HG02798 (cell line): ENCODE measurements around the gene MBNL2.
"Not testable (repeated sequence)": the region's sequence is repeated elsewhere in the genome, so short reads cannot be mapped to it uniquely, and the experiment has no call there.

Source experiments
- ATAC-seq: cut with Tn5 transposase; IDR thresholded peaks from one replicate; pipeline ENCODE4 v1.9.1; 2021; ENCODE audit warnings: mild to moderate bottlenecking; ENCODE audit not compliant: unreplicated experiment, poor library complexity

Gene MBNL2

GRCh38 chr13:97207252-97207651, 14.9 kb upstream of the MBNL2 start:
- not testable (repeated sequence) for ATAC-seq

GRCh38 chr13:97211300-97211699, 10.8 kb upstream of the MBNL2 start:
- no peak for ATAC-seq

DNA sequence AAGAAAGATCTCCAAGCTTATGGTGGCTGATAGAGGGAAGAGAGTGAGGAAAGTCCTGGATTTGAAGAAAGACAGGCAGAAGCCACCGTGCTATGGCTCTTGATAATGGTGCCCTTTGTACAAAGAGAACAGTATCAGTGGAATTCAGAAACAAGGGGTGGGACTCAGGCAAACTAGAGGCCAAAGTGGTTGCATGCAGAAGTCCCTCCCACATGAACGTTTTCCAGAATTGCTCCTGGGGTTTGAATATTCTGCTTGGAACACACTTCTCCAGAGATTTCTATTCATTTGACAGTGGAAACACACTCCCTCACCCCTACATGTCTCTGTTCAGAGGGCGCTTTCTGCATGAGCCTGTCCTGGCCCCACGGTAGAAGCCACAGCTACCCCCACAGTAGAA, 10.1 kb upstream of the MBNL2 start:
- ATAC-seq: no peak

DNA sequence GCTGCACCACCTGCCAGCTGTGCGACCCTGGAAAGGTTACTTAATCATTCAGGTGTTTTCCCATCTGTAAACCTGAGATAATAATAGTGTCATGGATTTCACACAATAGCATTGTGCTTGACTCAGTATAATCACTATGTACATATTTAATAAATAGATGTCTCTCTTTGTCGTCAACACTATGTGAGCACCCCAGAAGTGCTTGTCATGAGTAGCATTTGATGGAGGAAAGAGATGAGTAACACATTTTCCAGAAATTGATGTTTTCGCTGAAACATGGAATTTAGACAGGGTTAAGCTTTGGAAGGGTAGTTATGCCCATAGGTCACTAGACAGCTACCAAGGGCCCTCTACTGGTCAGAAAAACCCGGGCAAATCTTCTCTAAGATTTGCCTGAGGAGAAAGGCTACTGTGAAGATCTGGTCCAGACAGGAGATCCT, 9.5 kb upstream of the MBNL2 start:
- peak; percentile 72 for ATAC-seq

DNA sequence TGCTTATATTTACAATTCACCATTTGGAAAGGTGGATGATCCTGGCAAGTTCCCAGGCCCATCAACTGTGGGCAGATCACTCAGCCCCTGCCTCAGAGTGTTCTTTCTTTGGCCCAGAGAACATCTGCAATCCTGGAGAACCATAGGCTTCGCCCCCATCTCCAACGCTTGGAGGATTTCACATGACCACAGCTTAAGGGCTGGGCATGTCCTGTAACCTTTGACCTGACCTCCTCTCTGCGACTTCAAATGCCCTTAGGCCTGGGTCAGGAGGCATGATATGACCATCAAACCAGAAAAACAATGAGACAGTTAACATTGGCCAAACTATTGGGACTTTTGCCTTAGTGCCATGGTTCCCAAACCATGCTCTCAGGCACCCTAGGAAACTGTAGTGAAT, 7.2 kb upstream of the MBNL2 start:
- ATAC-seq: peak; percentile 5

- peak; percentile 55 for ATAC-seq
Measured at GRCh38 chr13:97215325-97215724, 6.8 kb upstream of the MBNL2 start.

DNA sequence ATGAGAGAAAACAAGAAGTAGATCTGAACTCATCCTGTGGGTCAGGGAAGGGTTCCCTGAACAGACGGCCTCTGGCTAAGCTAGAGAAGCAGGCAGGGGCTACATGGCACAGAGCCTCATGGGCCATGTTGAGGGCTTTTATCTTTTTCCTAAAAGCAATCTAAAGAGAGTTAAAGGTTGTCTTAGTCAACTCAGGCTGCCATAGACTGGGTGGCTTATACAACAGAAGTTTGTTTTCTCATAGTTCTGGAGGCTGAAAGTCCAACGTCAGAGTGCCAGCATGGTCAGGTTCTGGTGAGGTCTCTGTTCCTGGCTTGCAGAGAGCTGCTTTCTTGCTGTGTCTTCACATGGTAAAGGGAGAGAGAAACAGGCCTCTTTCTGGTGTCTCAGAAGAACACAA, 2.9 kb upstream of the MBNL2 start:
- no peak for ATAC-seq

GRCh38 chr13:97220151-97220900, 1.8 kb upstream of the MBNL2 start:
- no peak for ATAC-seq

DNA sequence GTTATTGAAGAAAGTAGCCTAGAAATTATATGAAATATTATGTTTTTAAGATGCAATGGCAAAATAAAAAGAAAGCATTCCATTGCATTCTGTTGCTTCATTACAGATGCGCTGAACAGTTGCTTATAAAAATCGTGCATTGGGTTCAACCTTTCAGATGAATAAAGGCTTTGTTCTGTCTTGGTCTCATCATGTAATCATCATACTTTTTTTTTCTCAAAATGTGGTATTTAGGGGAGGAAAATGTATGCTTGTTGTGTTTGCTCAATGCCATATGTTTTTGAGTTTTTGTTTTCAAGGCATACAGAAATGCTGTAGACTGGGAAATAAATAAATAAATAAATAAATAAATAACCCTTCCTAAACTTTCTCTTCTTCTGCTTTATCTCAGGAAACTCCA, 1.1 kb upstream of the MBNL2 start:
- ATAC-seq: no peak

- no peak for ATAC-seq
Measured at GRCh38 chr13:97221466-97221865, 667 bp upstream of the MBNL2 start.

- no peak for ATAC-seq
Measured at GRCh38 chr13:97223037-97223710, 1.0 kb downstream of the MBNL2 start.

- peak; percentile 21 for ATAC-seq
Measured at GRCh38 chr13:97223711-97224541, 1.8 kb downstream of the MBNL2 start.

GRCh38 chr13:97224544-97225300, 2.6 kb downstream of the MBNL2 start:
- no peak for ATAC-seq

DNA sequence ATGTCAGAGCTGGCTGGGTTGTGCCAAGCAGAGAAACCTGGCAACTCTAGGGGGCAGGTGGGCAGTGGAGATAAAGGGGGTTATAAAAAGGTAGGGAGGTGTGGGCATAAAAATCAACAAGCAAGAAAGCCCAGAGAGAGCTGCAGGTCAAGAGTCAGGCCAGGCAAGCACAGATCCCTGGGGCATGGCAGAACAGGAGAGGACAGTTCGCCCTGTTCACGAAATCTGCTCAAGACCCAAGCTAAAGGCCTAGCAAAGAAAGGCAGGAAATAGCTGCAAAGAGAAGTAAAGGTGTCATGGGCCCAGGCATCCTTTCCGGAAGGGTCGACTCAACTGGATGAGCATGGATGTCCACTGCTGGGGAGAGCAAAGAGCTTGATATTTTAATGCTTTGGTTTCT, 3.4 kb downstream of the MBNL2 start:
- no peak for ATAC-seq

- ATAC-seq: no peak
Measured at GRCh38 chr13:97226013-97226412, 3.9 kb downstream of the MBNL2 start.

DNA sequence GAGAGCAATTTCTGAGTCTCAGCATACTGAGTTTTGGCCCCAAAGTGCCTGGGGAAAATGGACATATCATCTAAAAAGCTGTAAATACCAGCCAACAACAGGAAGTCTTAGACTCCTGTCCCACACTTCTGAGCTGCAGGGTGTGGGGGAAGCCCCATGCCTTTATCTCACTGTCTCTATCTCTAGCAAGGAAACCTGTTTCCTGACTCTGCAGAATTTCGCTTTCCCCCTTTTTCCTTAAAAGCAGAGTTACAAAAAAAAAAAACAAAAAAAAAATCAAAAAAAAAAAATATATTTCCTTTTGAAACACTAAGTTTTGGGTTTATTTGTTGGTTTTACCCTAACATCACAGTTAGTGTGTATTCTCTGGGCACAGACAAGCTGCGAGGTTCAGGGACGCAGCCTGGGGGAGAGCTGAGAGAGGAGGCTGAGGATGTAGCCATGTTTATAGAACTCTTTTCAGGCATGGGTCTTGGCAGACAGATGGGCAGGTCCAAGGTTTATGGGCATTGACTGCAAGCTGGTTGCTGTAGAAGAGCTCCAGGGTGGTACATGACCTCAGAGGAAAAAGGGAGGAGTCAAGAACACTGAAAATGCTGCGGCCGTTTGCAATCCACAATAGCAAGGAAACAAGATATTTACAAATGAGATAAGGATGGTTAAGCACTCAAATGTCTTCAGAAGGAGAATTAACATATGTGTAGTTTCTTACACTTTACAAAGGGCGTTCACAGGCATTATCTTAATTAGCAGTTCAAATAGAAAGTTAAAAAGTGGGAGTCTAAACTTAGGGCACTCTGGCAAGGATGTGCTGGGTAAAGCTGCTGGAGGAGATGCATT, 4.9 kb downstream of the MBNL2 start:
- peak; percentile 53 for ATAC-seq

- ATAC-seq: no peak
Measured at GRCh38 chr13:97228850-97229521, 6.9 kb downstream of the MBNL2 start.

DNA sequence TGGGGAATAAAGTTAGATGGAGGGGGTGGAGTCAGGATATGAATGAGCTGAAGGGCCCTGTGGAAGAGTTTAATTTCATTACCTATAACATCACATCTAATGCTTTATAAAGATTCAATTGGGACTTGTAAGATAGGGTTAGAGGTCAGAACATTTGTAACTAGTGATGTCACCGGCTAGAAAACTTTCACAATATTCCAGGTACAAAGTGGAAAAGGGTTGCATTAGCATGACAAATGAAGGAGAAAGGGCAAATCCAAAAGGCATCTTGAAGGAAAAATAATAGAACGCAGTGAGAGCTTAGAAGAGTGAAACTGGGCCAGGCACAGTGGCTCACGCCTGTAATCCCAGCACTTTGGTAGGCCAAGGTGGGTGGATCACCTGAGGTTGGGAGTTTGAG, 7.6 kb downstream of the MBNL2 start:
- ATAC-seq: no peak
